A549 (cell line): Measurements from ENCODE around the gene EDA. TPM values are rescaled to one million over a fixed set of nuclear protein-coding genes. Genes with fewer than 3 reads are reported as not detected.
"Not testable (repeated sequence)": the region's sequence is repeated elsewhere in the genome, so short reads cannot be mapped to it uniquely, and the experiment has no call there.

Experiments used
- ATAC-seq, 2 experiments: fragments of 200-7000 bp in 1 of 2; fragments of >200 bp in 1 of 2; cut with Nextera tagmentation in 1 of 2; cut with Tn5 transposase in 1 of 2; 3 replicates each; pipeline versions ENCODE4 v1.8.0 to v1.9.1; 2018 to 2020; ENCODE audit warnings: mild to moderate bottlenecking in 1 of 2, moderate library complexity in 1 of 2
- CTCF ChIA-PET: fragments of 300-600 bp; sonication (Branson Sonifier 250); formaldehyde crosslinking; extraction: SDS; loops from one replicate; lab custom pipeline; 2021; ENCODE audit warnings: antibody characterized with exemption, inconsistent platforms; lab: Yijun Ruan, JAX
- POLR2A ChIA-PET: fragments of 350-600 bp; formaldehyde crosslinking; extraction: SDS; loops from one replicate; lab custom pipeline; 2021; ENCODE audit warnings: antibody characterized with exemption, inconsistent platforms; lab: Yijun Ruan, JAX
- DNase-seq, 2 experiments: peaks; one replicate each; pipeline versions ENCODE4 v3.0.0 to v3.0.0-alpha.2; 2011 to 2016; ENCODE audit warnings: low read depth in 1 of 2, low spot score in 1 of 2
- FAIRE-seq: peaks from 2 replicates; lab custom pipeline; 2011; peaks lifted over from hg19 to GRCh38; lab: Jason Lieb, UNC
- H3K27ac ChIP-seq, 2 experiments: fragments of >200 bp; sonication (Bioruptor Twin); formaldehyde crosslinking; 3 replicates each; pipeline ENCODE4 v1.5.1; 2016 to 2017
- H3K4me1 ChIP-seq: fragments of >200 bp; sonication (Bioruptor Twin); formaldehyde crosslinking; 3 replicates; pipeline ENCODE4 v1.6.1; 2016
- H3K4me2 ChIP-seq: fragments of >200 bp; sonication (Bioruptor Twin); formaldehyde crosslinking; 3 replicates; pipeline ENCODE4 v1.6.1; 2016
- H3K4me3 ChIP-seq: fragments of >200 bp; sonication (Bioruptor Twin); formaldehyde crosslinking; 3 replicates; pipeline ENCODE4 v1.5.1; 2016
- H3K9me3 ChIP-seq: fragments of >200 bp; sonication (Bioruptor Twin); formaldehyde crosslinking; 3 replicates; pipeline ENCODE4 v1.6.1; 2016
- CEBPB ChIP-seq, 2 experiments: fragments of >200 bp in 1 of 2; sonication (Bioruptor Twin) in 1 of 2; formaldehyde crosslinking in 1 of 2; IDR thresholded peaks; 2 replicates each; pipeline ENCODE4 v1.6.1; 2012 to 2016
- CHD2 ChIP-seq: fragments of 150-350 bp; IDR thresholded peaks from 2 replicates; pipeline ENCODE4 v1.6.1; 2014; ENCODE audit warnings: low read length; ENCODE audit not compliant: partially characterized antibody
- EHF ChIP-seq: fragments of 250-450 bp; sonication (Bioruptor Pico); IDR thresholded peaks from 2 replicates; pipeline ENCODE4 v1.5.0; 2020; ENCODE audit warnings: mild to moderate bottlenecking
- FOSB ChIP-seq: fragments of 250-450 bp; sonication (Bioruptor Pico); IDR thresholded peaks from 2 replicates; pipeline ENCODE4 v1.5.0; 2020; ENCODE audit warnings: mild to moderate bottlenecking, moderate library complexity
- FOXS1 ChIP-seq: fragments of 250-450 bp; sonication (Bioruptor Pico); IDR thresholded peaks from 2 replicates; pipeline ENCODE4 v1.5.0; 2020; ENCODE audit warnings: mild to moderate bottlenecking, moderate library complexity
- GATA3 ChIP-seq: IDR thresholded peaks from 2 replicates; pipeline ENCODE4 v1.6.1; 2012; ENCODE audit warnings: borderline replicate concordance
- HDAC2 ChIP-seq: fragments of 200-600 bp; sonication (generic); IDR thresholded peaks from 2 replicates; pipeline ENCODE4 v1.6.1; 2016
- JUNB ChIP-seq: fragments of >200 bp; sonication (Bioruptor Twin); formaldehyde crosslinking; IDR thresholded peaks from 2 replicates; pipeline ENCODE4 v1.6.1; 2016
- KDM1A ChIP-seq: fragments of 200-600 bp; sonication (generic); IDR thresholded peaks from 2 replicates; pipeline ENCODE4 v1.6.1; 2016; ENCODE audit warnings: low read depth, mild to moderate bottlenecking
- KDM5A ChIP-seq: fragments of 200-600 bp; sonication (generic); IDR thresholded peaks from 2 replicates; pipeline ENCODE4 v1.6.1; 2016; ENCODE audit warnings: antibody characterized with exemption, mild to moderate bottlenecking
- MAFK ChIP-seq: fragments of 450-650 bp; IDR thresholded peaks from 2 replicates; pipeline ENCODE4 v1.6.1; 2014; ENCODE audit not compliant: partially characterized antibody
- MYC ChIP-seq: IDR thresholded peaks from 2 replicates; pipeline ENCODE4 v1.6.1; 2012; ENCODE audit warnings: mild to moderate bottlenecking, inconsistent platforms, low read length, improper control_type of control experiment, borderline replicate concordance
- NPAS2 ChIP-seq: fragments of 250-450 bp; sonication (Bioruptor Pico); IDR thresholded peaks from 2 replicates; pipeline ENCODE4 v1.8.0; 2022; ENCODE audit warnings: mild to moderate bottlenecking, moderate library complexity, borderline replicate concordance
- NR3C1 ChIP-seq: fragments of >200 bp; sonication (Bioruptor Twin); formaldehyde crosslinking; IDR thresholded peaks from 3 replicates; pipeline ENCODE4 v1.6.1; 2017
- POLR2A ChIP-seq: IDR thresholded peaks from 2 replicates; pipeline ENCODE4 v1.6.1; 2012; ENCODE audit warnings: mild to moderate bottlenecking, low read length
- RNF2 ChIP-seq: fragments of 200-600 bp; sonication (generic); IDR thresholded peaks from 2 replicates; pipeline ENCODE4 v1.6.1; 2016; ENCODE audit warnings: low read depth, mild to moderate bottlenecking, antibody characterized with exemption, moderate library complexity, borderline replicate concordance
- SMC3 ChIP-seq: fragments of >200 bp; sonication (Bioruptor Twin); formaldehyde crosslinking; IDR thresholded peaks from 3 replicates; pipeline ENCODE4 v1.6.1; 2018; ENCODE audit warnings: inconsistent platforms
- SREBF2 ChIP-seq: fragments of 450-650 bp; IDR thresholded peaks from 2 replicates; pipeline ENCODE4 v1.6.1; 2014; ENCODE audit warnings: mild to moderate bottlenecking, moderate library complexity
- ZC3H11A ChIP-seq: fragments of 450-650 bp; IDR thresholded peaks from 2 replicates; pipeline ENCODE4 v1.6.1; 2014; ENCODE audit warnings: antibody characterized with exemption, mild to moderate bottlenecking
- WGBS: methylation state at CpG from one replicate; pipeline ENCODE4 v1.1.6; 2017; ENCODE audit errors: missing lambda C conversion rate; 5-methylcytosine and 5-hydroxymethylcytosine counted together
- polyA plus RNA-seq, 4 experiments: library from polyadenylated mRNA; depleted of rRNA in 3 of 4; stranded (reverse); fragments of >200 nt; fragmentation: RNase III in 1 of 4; extraction: RNeasy Plus Mini Kit Qiagen cat#74134 plus additional on column Dnase treatment in 1 of 4; gene quantifications; 2 replicates in 3 of 4; 3 replicates in 1 of 4; pipeline ENCODE4 v1.2.3, GENCODE V29; 2011 to 2017
- TF ChIP-seq, protein P1 (sequence below): fragments of >200 bp; sonication (Bioruptor Twin); formaldehyde crosslinking; IDR thresholded peaks from 3 replicates; pipeline ENCODE4 v1.6.1; 2016
- TF ChIP-seq, protein P2 (sequence below): fragments of 250-450 bp; sonication (Bioruptor Pico); IDR thresholded peaks from 2 replicates; pipeline ENCODE4 v1.5.0; 2020; ENCODE audit warnings: low read depth, mild to moderate bottlenecking, moderate library complexity
- TF ChIP-seq, protein P3 (sequence below): IDR thresholded peaks from 2 replicates; pipeline ENCODE4 v1.6.1; 2012; ENCODE audit warnings: low read depth, borderline replicate concordance
- TF ChIP-seq, protein P4 (sequence below): fragments of 200-600 bp; sonication (generic); IDR thresholded peaks from 2 replicates; pipeline ENCODE4 v1.6.1; 2016; ENCODE audit warnings: antibody characterized with exemption, mild to moderate bottlenecking, moderate library complexity

Gene EDA
- polyA plus RNA-seq, 2 of the 4 experiments (the other 2 are of a cell fraction): 0.25 to 0.26 TPM

GRCh38 chrX:69815519-69815918 lies 199.6 kb downstream of the EDA start:
- FAIRE-seq (no peak), ATAC-seq (no peak), DNase-seq (no peak)
- CTCF ChIA-PET: no interaction called here
- no peak overlapping the region for H3K4me3 ChIP-seq
- no peak overlapping the region for H3K4me2 ChIP-seq
- POLR2A ChIA-PET: no interaction called here
- WGBS: no CpG with 5 or more reads among the region's 4 CpGs
- no peaks in the 10 kb centered on the region for H3K4me1 ChIP-seq
- H3K9me3 ChIP-seq: no peaks in the 10 kb centered on the region
- no peak overlapping the region for H3K27ac ChIP-seq
- no peak for TF ChIP-seq JUNB
- no peak for TF ChIP-seq NR3C1
- no peak for TF ChIP-seq SMC3
- TF ChIP-seq, protein P1, sequence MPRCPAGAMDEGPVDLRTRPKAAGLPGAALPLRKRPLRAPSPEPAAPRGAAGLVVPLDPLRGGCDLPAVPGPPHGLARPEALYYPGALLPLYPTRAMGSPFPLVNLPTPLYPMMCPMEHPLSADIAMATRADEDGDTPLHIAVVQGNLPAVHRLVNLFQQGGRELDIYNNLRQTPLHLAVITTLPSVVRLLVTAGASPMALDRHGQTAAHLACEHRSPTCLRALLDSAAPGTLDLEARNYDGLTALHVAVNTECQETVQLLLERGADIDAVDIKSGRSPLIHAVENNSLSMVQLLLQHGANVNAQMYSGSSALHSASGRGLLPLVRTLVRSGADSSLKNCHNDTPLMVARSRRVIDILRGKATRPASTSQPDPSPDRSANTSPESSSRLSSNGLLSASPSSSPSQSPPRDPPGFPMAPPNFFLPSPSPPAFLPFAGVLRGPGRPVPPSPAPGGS: no peak
- no peak for TF ChIP-seq CHD2
- no peak for TF ChIP-seq MAFK
- TF ChIP-seq, protein P2, sequence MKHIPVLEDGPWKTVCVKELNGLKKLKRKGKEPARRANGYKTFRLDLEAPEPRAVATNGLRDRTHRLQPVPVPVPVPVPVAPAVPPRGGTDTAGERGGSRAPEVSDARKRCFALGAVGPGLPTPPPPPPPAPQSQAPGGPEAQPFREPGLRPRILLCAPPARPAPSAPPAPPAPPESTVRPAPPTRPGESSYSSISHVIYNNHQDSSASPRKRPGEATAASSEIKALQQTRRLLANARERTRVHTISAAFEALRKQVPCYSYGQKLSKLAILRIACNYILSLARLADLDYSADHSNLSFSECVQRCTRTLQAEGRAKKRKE (CRISPR knock-in tag): no peak
- TF ChIP-seq EHF (CRISPR knock-in tag): no peak
- TF ChIP-seq GATA3: no peak
- TF ChIP-seq MYC: no peak
- no peak for TF ChIP-seq RNF2
- TF ChIP-seq, protein P3, sequence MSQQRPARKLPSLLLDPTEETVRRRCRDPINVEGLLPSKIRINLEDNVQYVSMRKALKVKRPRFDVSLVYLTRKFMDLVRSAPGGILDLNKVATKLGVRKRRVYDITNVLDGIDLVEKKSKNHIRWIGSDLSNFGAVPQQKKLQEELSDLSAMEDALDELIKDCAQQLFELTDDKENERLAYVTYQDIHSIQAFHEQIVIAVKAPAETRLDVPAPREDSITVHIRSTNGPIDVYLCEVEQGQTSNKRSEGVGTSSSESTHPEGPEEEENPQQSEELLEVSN: no peak
- no peak for TF ChIP-seq CEBPB (IDR thresholded peaks at IDR 0.05)
- no peak for TF ChIP-seq FOXS1 (CRISPR knock-in tag)
- no peak for TF ChIP-seq FOSB (CRISPR knock-in tag)
- TF ChIP-seq KDM1A: no peak
- TF ChIP-seq ZC3H11A: no peak
- TF ChIP-seq HDAC2: no peak
- TF ChIP-seq NPAS2 (CRISPR knock-in tag): no peak

DNA sequence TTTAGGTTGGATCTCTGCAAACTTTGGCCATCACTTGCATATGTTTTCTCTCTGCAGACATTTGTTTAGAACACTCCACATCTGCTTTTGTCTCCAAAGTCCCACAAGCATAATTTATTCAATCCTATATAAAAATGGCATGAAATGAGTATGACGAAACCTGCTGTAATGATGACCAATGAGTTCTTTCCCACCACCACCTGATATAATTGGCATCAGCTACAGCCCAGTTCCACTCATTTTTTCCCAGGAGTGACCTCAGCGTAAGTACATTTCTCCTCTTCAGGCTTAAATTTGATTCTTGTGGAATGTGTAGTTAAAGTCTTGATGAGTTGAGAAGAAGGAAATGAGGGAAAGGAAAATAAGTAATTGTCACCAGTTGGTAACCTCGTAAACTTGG lies 228.7 kb downstream of the EDA start:
- Histone ChIP-seq H3K27ac (no peak overlapping the region), H3K4me2 (no peak overlapping the region), H3K4me3 (no peak overlapping the region), H3K9me3 (no peaks in the 10 kb centered on the region), H3K4me1 (no peaks in the 10 kb centered on the region)
- ATAC-seq (no peak), DNase-seq (no peak), FAIRE-seq (no peak)
- WGBS: 14% methylated on average over 3 of the region's 3 CpGs
- ChIA-PET CTCF (interaction anchor here (1.1 kb wide), 1 partner anchor 11 kb away, joined by 3 read pairs; no protein-coding TSS in a partner anchor), POLR2A (no interaction called here)
- TF ChIP-seq, protein P4, sequence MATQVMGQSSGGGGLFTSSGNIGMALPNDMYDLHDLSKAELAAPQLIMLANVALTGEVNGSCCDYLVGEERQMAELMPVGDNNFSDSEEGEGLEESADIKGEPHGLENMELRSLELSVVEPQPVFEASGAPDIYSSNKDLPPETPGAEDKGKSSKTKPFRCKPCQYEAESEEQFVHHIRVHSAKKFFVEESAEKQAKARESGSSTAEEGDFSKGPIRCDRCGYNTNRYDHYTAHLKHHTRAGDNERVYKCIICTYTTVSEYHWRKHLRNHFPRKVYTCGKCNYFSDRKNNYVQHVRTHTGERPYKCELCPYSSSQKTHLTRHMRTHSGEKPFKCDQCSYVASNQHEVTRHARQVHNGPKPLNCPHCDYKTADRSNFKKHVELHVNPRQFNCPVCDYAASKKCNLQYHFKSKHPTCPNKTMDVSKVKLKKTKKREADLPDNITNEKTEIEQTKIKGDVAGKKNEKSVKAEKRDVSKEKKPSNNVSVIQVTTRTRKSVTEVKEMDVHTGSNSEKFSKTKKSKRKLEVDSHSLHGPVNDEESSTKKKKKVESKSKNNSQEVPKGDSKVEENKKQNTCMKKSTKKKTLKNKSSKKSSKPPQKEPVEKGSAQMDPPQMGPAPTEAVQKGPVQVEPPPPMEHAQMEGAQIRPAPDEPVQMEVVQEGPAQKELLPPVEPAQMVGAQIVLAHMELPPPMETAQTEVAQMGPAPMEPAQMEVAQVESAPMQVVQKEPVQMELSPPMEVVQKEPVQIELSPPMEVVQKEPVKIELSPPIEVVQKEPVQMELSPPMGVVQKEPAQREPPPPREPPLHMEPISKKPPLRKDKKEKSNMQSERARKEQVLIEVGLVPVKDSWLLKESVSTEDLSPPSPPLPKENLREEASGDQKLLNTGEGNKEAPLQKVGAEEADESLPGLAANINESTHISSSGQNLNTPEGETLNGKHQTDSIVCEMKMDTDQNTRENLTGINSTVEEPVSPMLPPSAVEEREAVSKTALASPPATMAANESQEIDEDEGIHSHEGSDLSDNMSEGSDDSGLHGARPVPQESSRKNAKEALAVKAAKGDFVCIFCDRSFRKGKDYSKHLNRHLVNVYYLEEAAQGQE: no peak
- TF ChIP-seq, protein P1: no peak
- no peak for TF ChIP-seq HDAC2
- no peak for TF ChIP-seq SREBF2
- TF ChIP-seq POLR2A: no peak
- no peak for TF ChIP-seq KDM5A

- POLR2A ChIA-PET, DNase-seq, H3K9me3 ChIP-seq, H3K4me1 ChIP-seq, CTCF ChIA-PET, H3K27ac ChIP-seq, H3K4me3 ChIP-seq, ATAC-seq, H3K4me2 ChIP-seq: not testable (repeated sequence)
- FAIRE-seq: peak; percentile 13
These were observed 244.1 kb downstream of the EDA start for GRCh38 chrX:69859999-69860398.
